Measurements from ENCODE around the gene GRM7. TPM values are rescaled to one million over a fixed set of nuclear protein-coding genes. Genes with fewer than 3 reads are reported as not detected.

The GRM7 gene
- total and polyA plus RNA-seq, 9 of the 15 experiments (the other 6 are each of a cell fraction or from before 2014, with no cell fraction given) = not detected

DNA sequence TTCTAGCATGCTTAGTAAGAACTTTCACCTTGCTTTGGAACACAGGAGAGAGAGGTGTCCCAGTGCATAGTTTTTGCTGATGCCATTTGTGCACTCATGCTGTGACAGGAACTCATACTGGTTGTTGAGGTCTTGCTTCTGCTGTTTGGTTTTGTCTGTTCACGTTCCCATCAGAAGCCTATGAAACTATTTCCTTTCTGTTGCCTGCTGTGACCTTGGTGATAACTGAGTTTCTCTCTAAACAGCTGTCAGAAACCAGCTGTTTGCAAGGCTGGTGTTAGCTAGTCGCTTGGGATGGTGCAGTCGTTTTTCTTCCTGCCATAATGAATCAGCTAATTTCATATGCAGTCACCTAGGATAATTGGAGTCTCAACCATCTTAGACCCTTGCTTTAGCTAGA is 724.1 kb downstream of the GRM7 start:
- Histone ChIP-seq H3K4me2 (ENCODE audit: insufficient read depth, low read length) (no peak overlapping the region), H3K27ac (ENCODE audit: extremely low read depth, low read depth, low read length) (no peak overlapping the region), H3K4me1 (replicated peaks in 1 of 2; ENCODE audit: control insufficient read depth in 2 of 2, insufficient read depth in 2 of 2, low read length in 2 of 2) (no peaks in the 10 kb centered on the region), H3K79me2 (ENCODE audit: control insufficient read depth, insufficient read depth, low read length) (no peaks in the 10 kb centered on the region), H3K27me3 (ENCODE audit: control insufficient read depth in 2 of 2, insufficient read depth in 2 of 2, low read length in 2 of 2) (no peaks in the 10 kb centered on the region), H3K4me3 (no peak overlapping the region), H3K36me3 (ENCODE audit: control insufficient read depth, insufficient read depth, low read length) (no peaks in the 10 kb centered on the region), H4K20me1 (replicated peaks; ENCODE audit: control insufficient read depth, insufficient read depth, low read length) (no peaks in the 10 kb centered on the region), H3K9ac (ENCODE audit: insufficient read depth in 1 of 2, low read depth in 2 of 2, low read length in 2 of 2) (no peak overlapping the region), H2AFZ (ENCODE audit: low read depth, low read length) (no peak overlapping the region), H3K9me3 (replicated peaks; ENCODE audit: control insufficient read depth, insufficient read depth, low read depth, low read length) (no peaks in the 10 kb centered on the region), H3K9me1 (ENCODE audit: control insufficient read depth, insufficient read depth, low read length) (no peaks in the 10 kb centered on the region)
- FAIRE-seq (no peak), DNase-seq (ENCODE audit: extremely low read depth in 1 of 4, low spot score in 3 of 4) (no peak), ATAC-seq (no peak)
- TF ChIP-seq MEIS2 (IDR thresholded peaks at IDR 0.05; ENCODE audit: partially characterized antibody) (no peak), ZNF589 (CRISPR knock-in tag; IDR thresholded peaks at IDR 0.05; ENCODE audit: low read depth) (no peak), EZH2 (IDR thresholded peaks at IDR 0.05; ENCODE audit: borderline replicate concordance, low read depth, low read length) (no peak), KLF16 (IDR thresholded peaks at IDR 0.05) (no peak), POLR2A (conservative IDR thresholded peaks at IDR 0.05) (no peak)
- in situ Hi-C loops (cut with MboI) (no loop called here), intact Hi-C loops (cut with micrococcal nuclease) (no loop called here)
- ChIA-PET POLR2A (interaction anchor here (0.6 kb wide), 1 partner anchor 434 kb away, joined by 3 read pairs; no protein-coding TSS in a partner anchor), CTCF (ENCODE audit: low intra/inter-chr PET ratio) (no interaction called here)
- no TSS peak for BruUV-seq (replicated peaks)
- 2% methylated on average over 3 of the region's 3 CpGs for WGBS (ENCODE audit: insufficient coverage, low coverage, missing lambda C conversion rate)

DNA sequence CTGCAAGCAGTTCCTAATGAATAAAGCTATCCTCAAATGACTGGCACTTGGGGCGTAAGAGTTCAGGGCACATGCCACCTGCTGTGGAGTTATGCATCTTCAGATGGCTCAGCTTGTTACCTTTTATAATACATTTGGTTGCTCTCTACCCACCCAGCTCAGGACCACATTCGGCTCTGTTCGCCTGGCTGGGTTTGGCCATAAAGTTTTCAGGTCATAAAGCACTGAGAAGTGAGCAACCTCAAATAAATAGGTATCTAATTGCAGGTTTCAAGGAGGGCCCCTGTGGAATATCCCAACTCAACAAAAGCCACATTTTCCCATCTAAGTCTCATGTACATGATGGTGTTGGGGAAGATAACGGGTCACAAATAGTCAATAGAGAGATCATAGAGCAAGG is 727.3 kb downstream of the GRM7 start:
- intact Hi-C loops (cut with micrococcal nuclease) (no loop called here), in situ Hi-C loops (cut with MboI) (no loop called here)
- no peaks in the 10 kb centered on the region for H4K20me1 ChIP-seq (replicated peaks; ENCODE audit: control insufficient read depth, insufficient read depth, low read length)
- BruUV-seq (replicated peaks) = no TSS peak
- no peaks in the 10 kb centered on the region for H3K9me3 ChIP-seq (replicated peaks; ENCODE audit: control insufficient read depth, insufficient read depth, low read depth, low read length)
- H3K27ac ChIP-seq (ENCODE audit: extremely low read depth, low read depth, low read length) = no peak overlapping the region
- no peak overlapping the region for H3K4me3 ChIP-seq
- WGBS (ENCODE audit: insufficient coverage, low coverage, missing lambda C conversion rate) = 1% methylated on average over 4 of the region's 4 CpGs
- H3K27me3 ChIP-seq (ENCODE audit: control insufficient read depth in 2 of 2, insufficient read depth in 2 of 2, low read length in 2 of 2) = no peaks in the 10 kb centered on the region
- no peaks in the 10 kb centered on the region for H3K4me1 ChIP-seq (replicated peaks in 1 of 2; ENCODE audit: control insufficient read depth in 2 of 2, insufficient read depth in 2 of 2, low read length in 2 of 2)
- ChIA-PET POLR2A (no interaction called here), CTCF (ENCODE audit: low intra/inter-chr PET ratio) (no interaction called here)
- FAIRE-seq = no peak
- no peak overlapping the region for H3K9ac ChIP-seq (ENCODE audit: insufficient read depth in 1 of 2, low read depth in 2 of 2, low read length in 2 of 2)
- DNase-seq (ENCODE audit: extremely low read depth in 1 of 4, low spot score in 3 of 4) = no peak
- no peaks in the 10 kb centered on the region for H3K9me1 ChIP-seq (ENCODE audit: control insufficient read depth, insufficient read depth, low read length)
- no peak overlapping the region for H3K4me2 ChIP-seq (ENCODE audit: insufficient read depth, low read length)
- no peak for ATAC-seq
- no peaks in the 10 kb centered on the region for H3K79me2 ChIP-seq (ENCODE audit: control insufficient read depth, insufficient read depth, low read length)
- H3K36me3 ChIP-seq (ENCODE audit: control insufficient read depth, insufficient read depth, low read length) = no peaks in the 10 kb centered on the region
- H2AFZ ChIP-seq (ENCODE audit: low read depth, low read length) = no peak overlapping the region
- no peak for TF ChIP-seq SMAD3 (CRISPR knock-in tag; conservative IDR thresholded peaks at IDR 0.05)
- TF ChIP-seq, protein P1, sequence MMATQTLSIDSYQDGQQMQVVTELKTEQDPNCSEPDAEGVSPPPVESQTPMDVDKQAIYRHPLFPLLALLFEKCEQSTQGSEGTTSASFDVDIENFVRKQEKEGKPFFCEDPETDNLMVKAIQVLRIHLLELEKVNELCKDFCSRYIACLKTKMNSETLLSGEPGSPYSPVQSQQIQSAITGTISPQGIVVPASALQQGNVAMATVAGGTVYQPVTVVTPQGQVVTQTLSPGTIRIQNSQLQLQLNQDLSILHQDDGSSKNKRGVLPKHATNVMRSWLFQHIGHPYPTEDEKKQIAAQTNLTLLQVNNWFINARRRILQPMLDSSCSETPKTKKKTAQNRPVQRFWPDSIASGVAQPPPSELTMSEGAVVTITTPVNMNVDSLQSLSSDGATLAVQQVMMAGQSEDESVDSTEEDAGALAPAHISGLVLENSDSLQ (IDR thresholded peaks at IDR 0.05) = no peak
- no peak for TF ChIP-seq ZKSCAN8 (CRISPR knock-in tag; IDR thresholded peaks at IDR 0.05)
- TF ChIP-seq, protein P2, sequence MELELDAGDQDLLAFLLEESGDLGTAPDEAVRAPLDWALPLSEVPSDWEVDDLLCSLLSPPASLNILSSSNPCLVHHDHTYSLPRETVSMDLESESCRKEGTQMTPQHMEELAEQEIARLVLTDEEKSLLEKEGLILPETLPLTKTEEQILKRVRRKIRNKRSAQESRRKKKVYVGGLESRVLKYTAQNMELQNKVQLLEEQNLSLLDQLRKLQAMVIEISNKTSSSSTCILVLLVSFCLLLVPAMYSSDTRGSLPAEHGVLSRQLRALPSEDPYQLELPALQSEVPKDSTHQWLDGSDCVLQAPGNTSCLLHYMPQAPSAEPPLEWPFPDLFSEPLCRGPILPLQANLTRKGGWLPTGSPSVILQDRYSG (tag; conservative IDR thresholded peaks at IDR 0.05; ENCODE audit: low read depth) = no peak
- no peak for TF ChIP-seq LCOR (CRISPR knock-in tag; IDR thresholded peaks at IDR 0.05)
- no peak for TF ChIP-seq CHD4 (IDR thresholded peaks at IDR 0.05; ENCODE audit: insufficient read depth, insufficient replicate concordance, low read depth, low read length, poor library complexity, severe bottlenecking)

Measured in K562 (cell line).